B cell (primary cell): Measurements from ENCODE around the gene ICA1L. TPM values are rescaled to one million over a fixed set of nuclear protein-coding genes. Genes with fewer than 3 reads are reported as not detected.
A peak's percentile ranks its signal among the peaks of the same experiment; 100 is the strongest.

ENCODE experiments used
- ATAC-seq: fragments of 200-7000 bp; cut with Tn5 transposase; one replicate; pipeline ENCODE4 v1.10.0; 2021; ENCODE audit warnings: low read depth, mild to moderate bottlenecking, moderate number of reproducible peaks, moderate library complexity
- CTCF ChIA-PET: fragments of 350-600 bp; sonication (Branson Sonifier 250); formaldehyde crosslinking; loops from one replicate; lab custom pipeline; 2021; ENCODE audit warnings: antibody characterized with exemption, inconsistent platforms; lab: Charles Lee
- POLR2A ChIA-PET: fragments of 350-600 bp; sonication (Branson Sonifier 250); formaldehyde crosslinking; loops from one replicate; lab custom pipeline; 2021; ENCODE audit warnings: antibody characterized with exemption; lab: Charles Lee
- DNase-seq: peaks from one replicate; pipeline ENCODE4 v3.0.0; 2013
- H2AFZ ChIP-seq: 2 replicates; pipeline ENCODE4 v1.6.1; 2012; ENCODE audit warnings: mild to moderate bottlenecking, low read depth, low read length; ENCODE audit not compliant: insufficient read depth, poor library complexity, severe bottlenecking
- H3K27ac ChIP-seq, 2 donors: 1 replicate in 1 of 2; 2 replicates in 1 of 2; pipeline ENCODE4 v1.5.1; 2012 to 2013; ENCODE audit warnings: low read length in 2 of 2, mild to moderate bottlenecking in 2 of 2, moderate library complexity in 1 of 2
- H3K27me3 ChIP-seq, 4 experiments: fragments of 200-600 bp in 1 of 4; sonication (generic) in 1 of 4; replicated peaks in 1 of 4; 1 replicate in 2 of 4; 2 replicates in 2 of 4; pipeline versions ENCODE4 v1.6.1 to v1.7.0; 2013 to 2016; ENCODE audit warnings: low read length in 3 of 4, mild to moderate bottlenecking in 2 of 4, mixed read lengths in 1 of 4, moderate library complexity in 1 of 4; ENCODE audit not compliant: insufficient read depth in 4 of 4, control insufficient read depth in 3 of 4; ENCODE audit errors: control extremely low read depth in 1 of 4
- H3K36me3 ChIP-seq, 2 experiments: replicated peaks in 1 of 2; 1 replicate in 1 of 2; 2 replicates in 1 of 2; pipeline versions ENCODE4 v1.6.1 to v1.7.1; 2013; ENCODE audit warnings: low read length in 1 of 2; ENCODE audit not compliant: insufficient read depth in 2 of 2, control insufficient read depth in 1 of 2; ENCODE audit errors: control extremely low read depth in 1 of 2, extremely low read depth in 1 of 2
- H3K4me1 ChIP-seq, 2 donors: fragments of 200-600 bp in 1 of 2; sonication (generic) in 1 of 2; 1 replicate in 1 of 2; 2 replicates in 1 of 2; pipeline versions ENCODE4 v1.5.1 to v1.6.1; 2013 to 2017; ENCODE audit warnings: low read length in 2 of 2; ENCODE audit not compliant: control insufficient read depth in 2 of 2, insufficient read depth in 2 of 2
- H3K4me2 ChIP-seq: replicated peaks from 2 replicates; pipeline ENCODE3; 2012; ENCODE audit warnings: mild to moderate bottlenecking, low read depth, low read length; ENCODE audit not compliant: poor library complexity, severe bottlenecking
- H3K4me3 ChIP-seq, 5 experiments: fragments of 200-600 bp in 1 of 5; sonication (generic) in 1 of 5; 1 replicate in 3 of 5; 2 replicates in 2 of 5; pipeline versions ENCODE4 v1.5.1 to v1.7.0; 2011 to 2016; ENCODE audit warnings: low read length in 4 of 5, mild to moderate bottlenecking in 4 of 5, low read depth in 2 of 5, control low read depth in 1 of 5, moderate library complexity in 1 of 5; ENCODE audit not compliant: insufficient read depth in 1 of 5; ENCODE audit errors: control extremely low read depth in 1 of 5, extremely low read depth in 1 of 5
- H3K79me2 ChIP-seq: fragments of 200-600 bp; sonication (generic); one replicate; pipeline ENCODE4 v1.6.0; 2016; ENCODE audit warnings: low read length; ENCODE audit not compliant: control insufficient read depth, insufficient read depth
- H3K9ac ChIP-seq: fragments of 200-600 bp; sonication (generic); 2 replicates; pipeline ENCODE4 v1.6.1; 2017; ENCODE audit warnings: mild to moderate bottlenecking, low read length, moderate library complexity
- H3K9me3 ChIP-seq, 3 donors: one replicate each; pipeline versions ENCODE4 v1.6.1 to v1.7.1; 2013; ENCODE audit warnings: low read length in 2 of 3; ENCODE audit not compliant: control insufficient read depth in 2 of 3, insufficient read depth in 1 of 3; ENCODE audit errors: control extremely low read depth in 1 of 3
- H4K20me1 ChIP-seq: 2 replicates; pipeline ENCODE4 v1.6.0; 2012; ENCODE audit warnings: mild to moderate bottlenecking, low read length; ENCODE audit not compliant: insufficient read depth, control insufficient read depth, poor library complexity, severe bottlenecking
- H3K27ac Mint-ChIP-seq: one replicate; pipeline ENCODE4 v1.8.0; 2021; ENCODE audit warnings: mixed read lengths
- H3K27me3 Mint-ChIP-seq: one replicate; pipeline ENCODE4 v1.8.0; 2021; ENCODE audit warnings: mixed read lengths
- H3K4me1 Mint-ChIP-seq: one replicate; pipeline ENCODE4 v1.8.0; 2021; ENCODE audit warnings: mixed read lengths
- H3K4me3 Mint-ChIP-seq: one replicate; pipeline ENCODE4 v1.8.0; 2021; ENCODE audit warnings: mixed read lengths
- H3K9me3 Mint-ChIP-seq: one replicate; pipeline ENCODE4 v1.8.0; 2022; ENCODE audit warnings: mixed read lengths; ENCODE audit not compliant: insufficient read depth
- CTCF ChIP-seq: fragments of 200-600 bp; IDR thresholded peaks from one replicate; pipeline ENCODE4 v1.8.0; 2022; ENCODE audit warnings: antibody characterized with exemption, mild to moderate bottlenecking
- EZH2 ChIP-seq: IDR thresholded peaks from 2 replicates; pipeline ENCODE4 v1.6.1; 2012; ENCODE audit warnings: borderline replicate concordance, low read depth, mild to moderate bottlenecking, moderate library complexity, low read length; ENCODE audit not compliant: insufficient read depth, poor library complexity, severe bottlenecking
- WGBS: methylation state at CpG from one replicate; pipeline ENCODE4 v1.1.5; 2013; ENCODE audit warnings: missing lambda C conversion rate; ENCODE audit not compliant: insufficient coverage; 5-methylcytosine and 5-hydroxymethylcytosine counted together
- intact Hi-C: fragments of 100-400 bp; cut with micrococcal nuclease; formaldehyde crosslinking; loops from one replicate; pipeline ENCODE4 v1.10.0; 2022
- polyA minus RNA-seq: library from RNA; depleted of rRNA, polyadenylated mRNA; stranded (reverse); fragments of >200 nt; gene quantifications from 2 replicates; pipeline ENCODE4 v1.2.3, GENCODE V29; 2012
- polyA plus RNA-seq: library from polyadenylated mRNA; depleted of rRNA; stranded (reverse); fragments of >200 nt; gene quantifications from 2 replicates; pipeline ENCODE4 v1.2.3, GENCODE V29; 2012
- total RNA-seq, 2 donors: library from RNA; stranded (reverse); fragments of 120-200 nt in 1 of 2; gene quantifications; 1 replicate in 1 of 2; 2 replicates in 1 of 2; pipeline versions ENCODE4 v1.2.3 to v1.2.4, GENCODE V29; 2013 to 2022

The ICA1L gene
- 6.0 and 6.8 TPM in 2 replicates for total RNA-seq
- 3.8 TPM for total RNA-seq (2013)
- polyA plus RNA-seq: 2.4 and 2.5 TPM in 2 replicates
- 2.3 and 2.5 TPM in 2 replicates for polyA minus RNA-seq

GRCh38 chr2:202871300-202872141, at the start of gene ICA1L:
Gene ICA1L, minus strand, starts transcription at chr2:202871766. Its CDS starts 42,757 bp downstream, at chr2:202829009.
- no peaks in the 10 kb centered on the region for H3K9me3 Mint-ChIP-seq
- Histone ChIP-seq H3K4me3 (peak within 1 kb of the TSS; percentile 46 to 75 (median 71)), H3K27me3 (no peaks in the 10 kb centered on the region), H2AFZ (peak within 1 kb of the TSS; percentile 98), H4K20me1 (no peaks in the 10 kb centered on the region), H3K9me3 (no peaks in the 10 kb centered on the region), H3K4me1 (peaks cover 0 to 4% of the 10 kb centered on the region in 2 donors), H3K9ac (peak within 1 kb of the TSS; percentile 77), H3K4me2 (peak within 1 kb of the TSS; percentile 92), H3K27ac (peak within 1 kb of the TSS; percentile 35 to 65), H3K36me3 (no peaks in the 10 kb centered on the region), H3K79me2 (no peaks in the 10 kb centered on the region)
- TF ChIP-seq CTCF (no peak), EZH2 (no peak)
- DNase-seq (peak; percentile 75), ATAC-seq (peak; percentile 44)
- intact Hi-C loops: loop anchor here (1.0 kb wide), 2 partner anchors 40 kb away; partner anchors contain the start of gene WDR12
- ChIA-PET POLR2A (interaction anchor here (0.6 to 1.3 kb wide), 3 partner anchors 10 to 237 kb away, joined by 3 to 4 read pairs (median 4); partner anchors contain the start of gene FAM117B), CTCF (interaction anchor here (0.7 to 7.5 kb wide), 13 partner anchors 10 to 298 kb away, joined by 3 to 103 read pairs (median 4); partner anchors contain the start of gene WDR12)
- peak within 1 kb of the TSS; percentile 86 for H3K27ac Mint-ChIP-seq
- no peaks in the 10 kb centered on the region for H3K27me3 Mint-ChIP-seq
- peak within 1 kb of the TSS; percentile 96 for H3K4me3 Mint-ChIP-seq
- WGBS: under 1% methylated on average over 84 of the region's 93 CpGs
- H3K4me1 Mint-ChIP-seq: peaks cover 6% of the 10 kb centered on the region
